Activated T-helper 1 cell treated with anti-CD3 and anti-CD28 coated beads, Interleukin-2, amount 50 U/mL, for 16 hours (primary cell): ENCODE data around the gene RGS19.

Experiments
- DNase-seq, 2 donors: peaks; one replicate each; pipeline ENCODE4 v3.0.0-alpha.2; 2020; ENCODE audit warnings: low read depth in 1 of 2, low spot score in 1 of 2

The RGS19 gene

DNA sequence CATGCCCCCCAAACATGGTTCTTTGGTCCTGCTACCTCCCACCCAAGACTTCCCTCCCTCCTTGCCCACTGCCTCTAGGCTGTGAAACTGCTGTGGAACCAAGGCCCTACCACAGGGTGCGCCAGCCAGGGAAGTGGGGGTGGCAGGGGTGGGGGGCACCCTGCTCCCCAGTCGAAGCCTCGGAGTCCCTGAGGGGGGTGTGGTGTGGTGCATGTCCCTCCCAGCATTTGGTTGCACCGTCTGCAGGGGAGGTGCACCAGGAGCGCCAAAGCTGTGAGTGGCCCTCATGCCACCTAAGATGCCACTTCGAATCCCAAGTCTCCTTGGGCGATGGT is 1.8 kb downstream of the RGS19 start:
- DNase-seq, result no peak

- DNase-seq, result no peak
Observed at GRCh38 chr20:64077094-64077493, 2.2 kb downstream of the RGS19 start.

DNA sequence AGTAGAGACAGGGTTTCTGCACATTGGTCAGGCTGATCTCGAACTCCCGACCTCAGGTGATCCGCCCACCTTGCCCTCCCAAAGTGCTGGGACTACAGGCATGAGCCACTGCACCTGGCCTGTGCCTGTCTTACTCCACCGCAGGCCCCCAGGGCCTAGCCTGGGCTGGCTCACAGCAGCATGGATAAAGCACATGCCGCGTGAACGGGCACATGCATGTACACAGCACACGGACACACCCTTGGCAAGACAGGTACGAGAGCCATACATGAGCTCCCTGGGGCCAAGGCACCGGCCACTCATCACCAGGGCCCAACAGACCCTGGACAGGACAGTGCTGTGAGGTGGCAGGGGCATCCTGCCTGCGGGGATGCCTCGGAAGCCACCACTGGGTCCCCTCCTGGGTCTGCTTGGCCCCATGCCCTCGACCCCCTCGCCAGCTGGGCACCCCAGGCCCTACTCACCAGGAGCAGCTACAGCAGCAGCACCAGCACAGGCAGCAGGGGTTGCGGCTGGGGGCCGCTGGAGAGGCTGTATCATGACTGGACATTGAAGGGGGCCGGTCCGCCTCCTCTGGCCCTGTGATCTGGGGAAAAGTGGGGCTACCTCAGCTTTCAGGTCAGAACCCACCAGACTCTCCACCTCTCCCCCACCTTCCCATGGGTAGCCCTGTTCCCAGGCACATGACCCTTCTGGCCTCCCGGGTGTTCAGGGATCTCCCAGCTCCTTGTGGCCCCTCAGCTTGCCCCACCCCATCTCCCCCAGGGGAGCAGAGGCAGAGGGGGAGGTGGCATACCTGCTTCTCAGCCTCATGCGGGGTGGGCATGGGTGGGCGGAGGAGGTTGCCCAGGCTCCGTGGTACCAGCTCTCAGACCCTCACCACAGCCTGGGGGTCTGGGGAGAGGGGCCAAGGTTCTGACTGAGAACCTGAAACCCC is 3.0 kb downstream of the RGS19 start:
- DNase-seq, result no peak

DNA sequence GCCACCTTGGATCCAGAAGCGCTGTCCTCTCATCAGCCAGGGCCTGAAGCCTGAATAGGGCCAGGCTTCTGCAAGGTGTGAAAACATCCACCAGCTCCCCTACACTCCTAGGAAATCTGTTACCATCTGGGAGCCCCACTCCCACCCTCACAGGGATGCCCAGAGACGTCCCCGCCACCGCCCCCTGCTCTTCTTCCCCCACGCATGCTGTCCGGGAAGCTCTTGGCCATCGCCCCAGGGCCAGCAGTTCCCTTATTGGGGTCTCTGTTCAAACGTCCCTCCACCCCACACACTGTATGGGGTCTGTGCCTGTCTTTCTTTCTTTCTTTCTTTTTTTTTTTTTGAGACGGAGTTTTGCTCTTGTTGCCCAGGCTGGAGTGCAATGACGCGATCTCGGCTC is 3.8 kb downstream of the RGS19 start:
- no peak for DNase-seq

DNA sequence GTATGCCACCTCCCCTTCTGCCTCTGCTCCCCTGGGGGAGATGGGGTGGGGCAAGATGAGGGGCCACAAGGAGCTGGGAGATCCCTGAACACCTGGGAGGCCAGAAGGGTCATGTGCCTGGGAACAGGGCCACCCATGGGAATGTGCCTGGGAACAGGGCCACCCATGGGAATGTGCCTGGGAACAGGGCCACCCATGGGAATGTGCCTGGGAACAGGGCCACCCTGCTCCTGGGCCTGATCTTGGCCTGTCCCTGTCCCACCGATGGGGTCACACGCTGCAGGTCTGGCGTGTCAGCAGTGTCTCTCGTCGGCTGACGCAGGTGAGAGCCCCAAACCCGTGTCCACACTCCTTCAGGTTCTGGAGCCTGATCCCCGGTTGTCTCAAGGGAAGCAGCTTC is 4.4 kb downstream of the RGS19 start:
- DNase-seq, result no peak

DNA sequence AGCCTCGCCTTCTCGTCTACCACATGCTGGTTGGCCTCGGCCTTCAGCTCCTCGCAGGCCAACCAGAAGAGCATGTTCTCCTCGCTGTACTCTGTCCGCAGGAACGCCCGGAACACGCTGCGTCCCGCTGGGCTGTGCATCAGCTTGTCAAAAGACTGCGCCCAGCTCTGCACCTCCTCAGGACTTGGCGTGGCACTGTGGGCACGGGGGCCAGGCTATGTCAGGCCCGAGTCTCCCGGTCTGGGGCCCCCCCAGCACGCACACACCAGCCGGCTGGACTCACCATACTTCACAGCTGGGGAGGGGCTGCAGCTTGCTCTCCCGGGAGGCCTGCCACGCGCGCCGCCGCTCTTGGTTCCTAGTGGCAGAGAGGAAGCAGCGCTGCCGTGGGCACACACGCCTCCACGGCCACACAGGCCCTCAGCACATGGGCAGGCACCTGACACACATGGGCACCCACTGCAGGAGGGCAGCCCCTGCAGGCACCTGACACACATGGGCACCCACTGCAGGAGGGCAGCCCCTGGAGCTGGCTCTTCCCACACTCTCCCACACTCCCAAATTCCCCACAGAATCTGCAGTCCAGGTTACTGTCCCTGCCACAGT is 5.0 kb downstream of the RGS19 start:
- DNase-seq, result no peak

DNA sequence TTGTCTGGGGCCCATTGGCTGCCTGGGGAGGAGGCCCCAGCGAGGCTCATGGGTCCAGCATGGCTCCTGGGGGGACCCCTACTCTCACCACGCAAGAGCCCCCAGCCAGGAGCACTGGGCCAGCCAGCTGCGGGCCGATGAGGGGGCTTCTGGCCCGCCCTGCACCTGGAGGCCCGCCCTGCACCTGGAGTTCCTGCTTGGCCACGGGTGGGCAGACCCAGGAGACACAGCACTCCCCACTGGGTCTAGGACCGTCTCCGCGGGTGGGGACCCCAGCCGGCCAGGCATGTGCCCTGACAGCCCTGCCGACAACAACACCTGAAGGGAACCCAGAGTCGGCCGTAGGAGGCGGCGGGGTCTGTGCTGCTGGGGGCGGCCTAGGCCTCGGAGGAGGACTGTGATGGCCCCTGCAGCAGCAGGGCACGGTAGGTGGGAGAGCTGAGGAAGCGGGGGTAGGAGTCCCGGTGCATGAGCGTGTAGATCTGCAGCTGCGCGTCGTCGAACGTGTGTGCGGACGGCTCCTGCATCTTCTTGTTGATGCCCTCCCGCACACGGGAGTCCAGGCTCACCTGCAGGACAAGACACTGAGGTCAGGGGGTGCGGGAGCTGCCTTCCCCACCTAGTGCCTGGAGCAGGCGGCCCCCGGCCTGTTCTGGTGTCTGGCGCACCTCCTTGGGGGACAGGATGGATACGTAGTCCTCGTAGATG is 5.7 kb downstream of the RGS19 start:
- DNase-seq, result no peak

DNA sequence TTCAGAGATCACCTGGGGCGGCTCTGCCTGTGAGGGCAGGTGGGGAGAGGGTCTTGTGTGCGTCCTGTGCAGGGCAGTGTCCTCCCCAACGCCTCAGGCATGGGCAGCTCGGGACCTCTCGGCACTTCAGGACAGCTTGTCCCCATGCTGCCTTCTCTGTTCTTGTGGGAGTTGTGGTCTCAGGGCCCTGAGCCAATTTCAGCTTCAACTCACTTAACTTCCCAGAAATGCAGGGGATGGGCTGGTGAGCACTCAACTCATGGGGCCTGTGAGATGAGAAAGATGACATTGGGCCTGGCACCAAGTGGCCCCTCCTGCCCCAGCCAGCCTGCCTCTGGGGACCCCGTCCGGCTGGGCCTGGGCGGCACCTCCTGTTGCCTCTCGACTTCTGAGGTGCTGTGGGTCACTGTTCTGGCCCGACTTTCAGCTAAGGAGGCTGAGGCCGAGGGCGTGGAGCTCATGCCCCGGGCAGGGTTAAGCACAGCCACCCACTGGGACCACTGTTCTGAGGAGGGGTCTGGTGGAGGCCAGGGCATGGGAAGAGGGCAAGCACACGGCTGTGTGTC is 6.7 kb downstream of the RGS19 start:
- DNase-seq, result no peak

DNA sequence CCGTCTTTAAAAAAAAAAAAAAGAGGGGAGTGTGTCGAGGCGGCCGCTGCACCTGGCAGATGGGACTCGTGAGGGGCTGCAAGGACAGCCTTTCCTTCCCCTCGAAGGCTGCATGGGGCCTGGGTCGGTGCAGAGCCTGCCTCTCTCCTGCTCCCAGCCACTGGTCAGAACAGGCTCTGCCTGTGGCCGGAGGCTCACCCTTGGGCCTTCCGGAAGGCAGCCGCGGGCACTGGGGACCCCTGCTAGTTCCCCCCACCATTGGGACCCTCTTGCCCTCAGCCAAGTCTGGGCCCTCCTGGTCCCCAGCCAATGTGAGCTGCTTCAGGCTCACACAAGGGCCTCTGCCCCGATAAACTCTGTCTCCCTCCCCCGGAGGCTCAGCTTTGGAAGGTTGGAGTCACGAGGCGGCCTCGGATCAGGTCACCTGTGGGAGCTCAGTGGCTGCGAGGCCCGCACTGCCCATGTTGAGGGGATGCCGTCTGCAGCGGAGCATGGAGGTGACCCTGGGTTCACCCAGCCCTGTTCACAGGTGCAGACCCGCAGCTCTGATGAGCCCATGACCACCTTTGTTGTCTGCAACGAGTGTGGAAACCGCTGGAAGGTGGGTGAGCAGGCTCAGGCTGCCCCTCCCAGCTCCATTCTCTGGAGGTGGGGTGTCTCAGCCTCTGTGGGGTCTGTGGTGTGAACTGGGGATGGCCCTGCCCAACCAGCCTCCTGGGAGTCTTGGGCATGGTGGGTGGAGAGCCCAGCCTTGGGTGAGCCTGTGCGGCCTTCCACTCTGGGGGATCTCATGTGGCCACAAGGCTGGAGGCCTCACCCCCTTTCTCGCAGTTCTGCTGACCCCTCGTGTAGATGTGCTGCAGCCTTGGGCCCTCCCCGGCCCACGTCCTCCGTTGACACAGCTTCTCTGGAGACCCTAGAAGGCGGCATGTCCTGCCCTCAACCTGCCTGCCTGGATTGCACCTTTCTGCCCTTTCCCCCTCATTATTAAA is 7.7 kb downstream of the RGS19 start:
- no peak for DNase-seq

DNA sequence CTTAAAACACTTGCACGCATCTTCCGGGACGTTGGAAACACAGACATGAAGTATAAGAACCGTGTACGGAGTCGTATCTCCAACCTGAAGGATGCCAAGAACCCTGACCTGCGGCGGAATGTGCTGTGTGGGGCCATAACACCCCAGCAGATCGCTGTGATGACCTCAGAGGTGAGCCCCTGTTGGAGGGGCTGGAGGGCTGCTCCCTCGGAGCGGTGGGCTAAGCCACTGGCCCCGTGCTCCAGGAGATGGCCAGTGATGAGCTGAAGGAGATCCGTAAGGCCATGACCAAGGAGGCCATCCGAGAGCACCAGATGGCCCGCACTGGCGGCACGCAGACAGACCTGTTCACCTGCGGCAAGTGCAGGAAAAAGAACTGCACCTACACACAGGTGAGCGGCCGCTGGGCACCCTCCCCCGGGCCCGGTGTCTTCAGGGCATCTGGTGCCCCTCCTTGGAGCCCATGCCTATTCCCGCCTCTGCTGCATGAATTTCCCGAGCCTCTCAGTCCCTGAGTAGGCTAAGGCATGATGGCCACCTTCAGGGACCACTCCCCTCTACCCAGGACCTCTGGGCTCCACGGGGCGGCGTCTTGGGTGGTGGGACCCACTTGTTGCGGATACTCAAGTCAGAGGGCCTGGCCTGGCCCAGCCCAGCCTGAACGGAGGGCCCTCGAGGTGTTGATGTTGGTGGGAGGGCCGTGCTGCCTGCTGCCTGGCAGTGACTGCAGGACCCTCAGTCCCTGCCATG is 8.9 kb downstream of the RGS19 start:
- no peak for DNase-seq

- no peak for DNase-seq
Observed at GRCh38 chr20:64069614-64070243, 9.6 kb downstream of the RGS19 start.

DNA sequence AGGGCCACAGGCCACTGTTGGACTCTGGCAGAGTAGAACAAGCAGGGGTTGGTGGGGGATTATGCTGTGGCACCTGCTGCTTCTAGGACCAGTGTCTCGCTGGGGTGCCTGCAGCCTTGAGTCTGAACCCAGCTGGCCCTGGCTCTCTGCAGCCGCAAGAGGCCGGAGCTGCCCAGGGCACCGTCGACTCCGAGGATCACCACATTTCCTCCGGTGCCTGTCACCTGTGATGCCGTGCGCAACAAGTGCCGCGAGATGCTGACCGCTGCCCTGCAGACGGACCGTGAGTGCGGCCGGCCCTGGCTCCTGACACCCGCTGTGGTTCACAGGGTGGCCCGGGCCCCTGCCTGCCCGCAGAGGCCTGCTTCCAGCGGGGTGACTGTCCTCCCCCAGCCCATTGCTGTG is 10.1 kb downstream of the RGS19 start:
- DNase-seq, result no peak

DNA sequence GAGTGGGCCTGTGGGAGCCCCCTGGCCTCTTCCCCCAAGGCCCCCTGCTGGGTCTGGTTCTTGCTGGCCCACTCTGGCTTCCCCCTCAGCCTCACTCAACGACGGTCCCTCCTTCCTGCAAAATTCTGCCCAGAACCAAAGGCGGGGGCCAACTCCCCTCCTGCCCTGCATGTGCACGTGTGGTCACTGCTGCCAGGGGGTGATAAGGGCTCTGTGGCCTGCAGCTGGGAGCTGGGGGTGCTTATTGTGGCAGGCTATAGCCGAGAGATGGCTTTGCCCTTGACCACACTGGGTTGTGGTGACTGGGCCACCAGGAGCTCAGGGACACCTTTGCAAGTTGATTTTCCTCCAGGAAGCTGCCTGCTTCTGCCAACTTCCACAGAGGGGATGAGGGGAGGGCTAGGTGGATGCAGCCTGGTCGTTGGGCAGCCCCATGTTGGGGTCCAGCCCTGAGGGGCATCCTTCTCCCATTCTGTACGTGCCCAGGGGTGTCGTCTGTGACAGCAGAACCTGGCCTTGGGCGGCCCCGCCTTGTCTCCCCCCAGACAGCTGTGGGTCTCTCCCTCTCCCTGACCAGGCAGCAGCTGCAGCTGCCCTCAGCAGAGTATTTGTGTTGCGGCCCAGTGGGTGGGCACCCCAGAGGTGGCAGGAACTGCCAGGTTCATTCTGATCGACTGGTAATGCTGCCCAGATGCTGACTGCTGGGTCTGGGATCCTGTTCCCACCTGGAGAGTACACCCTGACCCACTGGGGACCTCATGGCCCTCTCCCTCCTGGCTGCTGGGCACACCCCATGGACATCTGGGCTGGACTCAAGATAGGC is 10.7 kb downstream of the RGS19 start:
- DNase-seq, result no peak

- DNase-seq, result no peak
Observed at GRCh38 chr20:64067733-64068307, 11.5 kb downstream of the RGS19 start.

GRCh38 chr20:64067005-64067632 is 12.2 kb downstream of the RGS19 start:
- no peak for DNase-seq

DNA sequence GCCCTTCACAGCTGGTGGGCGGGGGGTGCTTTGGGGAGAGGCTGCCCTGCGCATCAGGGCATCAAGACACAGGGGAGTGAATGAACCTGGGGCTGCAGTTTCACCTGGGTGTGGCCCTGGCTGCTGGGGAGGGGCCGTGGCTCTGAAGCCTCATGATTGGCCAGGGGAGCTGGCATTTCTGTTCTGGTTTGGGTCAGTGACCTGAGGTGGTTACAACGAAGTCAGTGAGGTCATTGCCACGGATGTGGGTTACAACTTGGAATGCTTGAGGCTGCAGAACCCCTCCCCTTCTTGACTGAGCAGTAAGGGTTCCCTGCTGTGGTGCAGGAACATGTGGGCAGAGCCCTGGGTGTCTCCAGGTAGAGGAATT is 13.4 kb downstream of the RGS19 start:
- DNase-seq, result no peak

DNA sequence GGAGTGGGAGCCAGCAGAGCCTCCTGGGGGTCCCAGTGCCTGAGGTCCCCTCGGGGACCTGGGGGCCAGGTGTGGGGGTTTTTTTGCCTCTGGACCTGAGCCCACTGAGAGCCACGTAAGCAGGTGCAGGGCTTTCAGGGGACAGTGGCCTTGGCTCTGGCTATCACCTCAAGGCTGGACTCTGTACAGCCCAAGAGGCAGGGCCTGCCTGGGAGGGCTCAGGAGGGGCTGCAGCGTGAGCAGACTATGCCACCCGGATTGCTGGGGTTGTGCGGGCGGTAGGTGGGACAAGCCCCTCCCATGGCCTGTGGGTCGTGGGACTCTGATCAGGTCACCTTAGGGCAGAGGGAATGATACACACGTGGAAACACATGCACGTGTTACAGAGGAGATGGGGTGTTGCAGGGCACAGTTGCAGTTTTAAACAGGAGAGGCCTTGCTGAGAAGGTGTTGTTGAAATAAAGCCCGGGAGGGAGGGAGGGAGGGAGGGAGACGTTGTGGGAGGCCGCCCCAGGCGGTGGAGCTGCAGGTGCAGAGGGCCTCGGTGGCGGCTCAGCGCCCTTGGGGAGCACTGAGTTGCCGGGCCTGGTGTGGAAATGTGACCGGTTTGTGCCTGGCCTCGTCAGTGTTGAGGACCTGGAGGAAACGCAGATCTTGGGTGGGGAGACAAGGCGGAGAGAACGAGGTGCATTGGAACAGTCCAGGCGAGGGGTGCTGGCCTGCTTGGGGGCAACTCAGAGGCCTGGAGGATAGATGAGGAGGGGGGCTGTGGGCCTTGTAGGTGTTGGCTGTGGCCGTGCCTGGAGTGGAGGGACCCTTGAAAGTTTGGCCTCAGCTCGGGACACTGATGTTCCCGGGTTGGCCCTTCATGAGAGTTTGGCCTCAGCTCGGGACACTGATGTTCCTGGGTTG is 14.0 kb downstream of the RGS19 start:
- no peak for DNase-seq
